ENCODE measurements around the gene MRPL24.
"Not testable (repeated sequence)": the region's sequence is repeated elsewhere in the genome, so short reads cannot be mapped to it uniquely, and the experiment has no call there.

DNA sequence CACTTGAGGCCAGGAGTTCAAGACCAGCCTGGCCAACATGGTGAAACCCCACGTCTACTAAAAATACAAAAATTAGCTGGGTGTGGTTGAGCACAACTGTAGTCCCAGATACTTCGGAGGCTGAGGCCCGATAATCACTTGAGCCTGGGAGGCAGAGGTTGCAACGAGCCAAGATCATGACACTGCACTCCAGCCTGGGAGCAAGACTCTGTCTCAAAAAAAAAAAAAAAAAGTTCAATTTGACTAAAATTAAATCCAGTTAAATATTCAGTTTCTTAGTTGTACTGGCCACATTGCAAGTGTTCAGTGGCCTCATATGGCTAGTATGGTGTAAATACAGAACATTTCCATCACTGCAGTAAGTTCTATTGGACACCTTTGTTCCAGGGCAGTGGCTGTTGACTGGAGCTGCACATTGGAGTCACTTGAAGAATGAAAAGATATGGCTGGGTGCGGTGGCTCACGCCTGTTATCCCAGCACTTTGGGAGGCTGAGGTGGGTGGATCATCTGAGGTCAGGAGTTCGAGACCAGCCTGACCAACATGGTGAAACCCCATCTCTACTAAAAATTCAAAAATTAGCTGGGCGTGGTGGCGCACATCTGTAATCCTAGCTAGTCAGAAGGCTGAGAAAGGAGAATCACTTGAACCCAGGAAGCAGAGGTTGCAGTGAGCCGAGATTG, 16.8 kb upstream of the MRPL24 start:
- TF ChIP-seq CTCF, POLR2A (IDR thresholded peaks at IDR 0.05): not testable (repeated sequence)
